HG03469 (cell line): Measurements from ENCODE around the gene APLP1.
"Not testable (repeated sequence)": the region's sequence is repeated elsewhere in the genome, so short reads cannot be mapped to it uniquely, and the experiment has no call there.

ENCODE experiments used
- ATAC-seq: cut with Tn5 transposase; IDR thresholded peaks from one replicate; pipeline ENCODE4 v1.9.1; 2021; ENCODE audit warnings: mild to moderate bottlenecking, moderate library complexity, moderate number of reproducible peaks; ENCODE audit not compliant: unreplicated experiment

APLP1 gene

DNA sequence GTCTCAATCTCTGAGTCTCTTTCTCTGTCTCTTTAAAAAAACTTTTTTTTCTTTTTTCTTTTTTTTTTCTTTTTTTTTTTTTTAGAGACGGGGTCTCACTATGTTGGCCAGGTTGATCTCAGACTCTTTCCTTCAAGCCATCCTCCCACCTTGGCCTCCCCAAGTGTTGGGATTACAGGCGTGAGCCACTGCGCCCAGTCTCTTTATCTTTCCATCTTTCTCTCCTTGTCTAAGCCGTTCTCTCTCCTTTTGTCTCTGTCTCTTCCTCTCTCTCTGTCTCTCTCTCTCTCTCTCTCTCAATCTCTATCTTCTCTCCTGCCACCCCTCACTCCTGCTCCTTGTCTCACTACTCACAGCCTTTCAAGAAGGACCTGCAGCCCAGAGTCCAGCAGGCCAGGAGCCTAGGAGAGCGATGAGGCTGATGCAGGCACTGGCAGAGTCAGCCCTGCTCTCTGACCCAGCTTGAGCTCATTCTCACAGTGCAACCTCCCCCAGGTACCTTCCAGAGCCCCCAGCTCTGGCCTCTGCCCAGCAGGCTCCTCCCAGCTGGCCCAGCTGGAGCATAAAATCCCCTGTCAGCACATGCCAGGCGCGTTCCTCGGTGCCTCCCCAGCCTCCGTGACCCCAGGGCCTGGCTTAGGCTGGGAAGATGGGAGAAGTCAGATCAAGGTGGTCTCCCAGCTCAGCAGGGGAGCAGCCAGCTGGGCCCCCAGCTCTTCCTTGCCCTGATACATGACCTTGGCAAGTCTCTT is 16.2 kb upstream of the APLP1 start, which contains the start of gene NPHS1:
Gene NPHS1, minus strand, starts transcription at position 476 of the 752 bp plus-strand sequence. CDS start 667 bp downstream, outside the sequence.
- no peak for ATAC-seq

GRCh38 chr19:35853038-35853756 is 15.2 kb upstream of the APLP1 start:
- no peak for ATAC-seq

DNA sequence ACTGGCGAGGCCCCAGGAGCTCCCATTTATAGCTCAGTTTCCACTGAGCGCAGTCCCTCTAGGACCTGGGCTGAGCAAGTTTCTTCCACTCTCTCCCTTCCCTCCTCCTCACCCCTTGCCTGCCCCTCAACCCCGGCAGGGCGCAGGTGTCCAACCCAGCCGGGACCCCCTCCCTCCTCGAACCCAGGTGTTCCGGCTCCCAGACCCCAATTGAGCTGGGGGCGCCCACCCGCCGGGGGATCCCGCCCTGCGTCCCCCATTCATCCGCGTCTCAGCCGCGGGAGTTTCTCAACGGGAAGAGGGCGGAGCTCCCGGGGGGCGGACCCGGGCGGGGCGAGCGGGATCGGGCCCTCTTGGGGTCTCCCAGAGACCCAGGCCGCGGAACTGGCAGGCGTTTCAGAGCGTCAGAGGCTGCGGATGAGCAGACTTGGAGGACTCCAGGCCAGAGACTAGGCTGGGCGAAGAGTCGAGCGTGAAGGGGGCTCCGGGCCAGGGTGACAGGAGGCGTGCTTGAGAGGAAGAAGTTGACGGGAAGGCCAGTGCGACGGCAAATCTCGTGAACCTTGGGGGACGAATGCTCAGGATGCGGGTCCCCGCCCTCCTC is 11.7 kb upstream of the APLP1 start, which contains the start of gene KIRREL2:
Gene KIRREL2, plus strand, starts transcription at position 366 of the 604 bp plus-strand sequence. Its CDS starts 209 bp downstream, at position 575.
- ATAC-seq = no peak

DNA sequence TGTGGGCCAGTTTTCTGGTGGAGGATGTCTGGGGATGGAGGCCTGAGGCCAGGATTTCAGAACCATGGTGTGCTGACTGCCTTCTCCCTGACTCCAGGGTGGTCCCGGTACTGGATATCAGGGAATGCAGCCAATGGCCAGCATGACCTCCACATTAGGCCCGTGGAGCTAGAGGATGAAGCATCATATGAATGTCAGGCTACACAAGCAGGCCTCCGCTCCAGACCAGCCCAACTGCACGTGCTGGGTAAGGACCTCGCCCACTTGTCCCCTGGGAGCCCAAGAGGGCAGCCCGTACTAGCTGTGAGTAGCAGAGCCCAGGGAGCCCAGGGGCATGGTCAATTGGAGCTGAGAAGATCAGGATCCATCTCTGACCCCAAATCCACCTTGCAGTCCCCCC is 10.1 kb upstream of the APLP1 start:
- ATAC-seq = no peak

- ATAC-seq = no peak
These were observed 9.0 kb upstream of the APLP1 start for GRCh38 chr19:35859414-35859813.

DNA sequence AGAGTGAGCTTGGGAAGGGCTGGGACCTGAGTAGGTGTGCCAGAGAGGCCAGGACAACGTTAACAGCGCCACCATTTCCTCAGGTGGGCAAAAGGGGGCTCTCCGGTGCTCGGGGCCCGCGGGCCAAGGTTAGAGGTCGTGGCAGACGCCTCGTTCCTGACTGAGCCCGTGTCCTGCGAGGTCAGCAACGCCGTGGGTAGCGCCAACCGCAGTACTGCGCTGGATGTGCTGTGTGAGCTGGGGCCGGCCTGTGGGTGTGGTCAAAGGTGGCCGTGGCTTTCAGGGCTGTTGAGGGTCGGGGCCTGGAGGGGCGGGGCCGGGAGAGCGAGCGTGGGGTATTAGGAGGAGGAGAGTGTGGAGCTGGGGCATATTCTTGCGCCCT is 7.9 kb upstream of the APLP1 start:
- ATAC-seq = no peak

DNA sequence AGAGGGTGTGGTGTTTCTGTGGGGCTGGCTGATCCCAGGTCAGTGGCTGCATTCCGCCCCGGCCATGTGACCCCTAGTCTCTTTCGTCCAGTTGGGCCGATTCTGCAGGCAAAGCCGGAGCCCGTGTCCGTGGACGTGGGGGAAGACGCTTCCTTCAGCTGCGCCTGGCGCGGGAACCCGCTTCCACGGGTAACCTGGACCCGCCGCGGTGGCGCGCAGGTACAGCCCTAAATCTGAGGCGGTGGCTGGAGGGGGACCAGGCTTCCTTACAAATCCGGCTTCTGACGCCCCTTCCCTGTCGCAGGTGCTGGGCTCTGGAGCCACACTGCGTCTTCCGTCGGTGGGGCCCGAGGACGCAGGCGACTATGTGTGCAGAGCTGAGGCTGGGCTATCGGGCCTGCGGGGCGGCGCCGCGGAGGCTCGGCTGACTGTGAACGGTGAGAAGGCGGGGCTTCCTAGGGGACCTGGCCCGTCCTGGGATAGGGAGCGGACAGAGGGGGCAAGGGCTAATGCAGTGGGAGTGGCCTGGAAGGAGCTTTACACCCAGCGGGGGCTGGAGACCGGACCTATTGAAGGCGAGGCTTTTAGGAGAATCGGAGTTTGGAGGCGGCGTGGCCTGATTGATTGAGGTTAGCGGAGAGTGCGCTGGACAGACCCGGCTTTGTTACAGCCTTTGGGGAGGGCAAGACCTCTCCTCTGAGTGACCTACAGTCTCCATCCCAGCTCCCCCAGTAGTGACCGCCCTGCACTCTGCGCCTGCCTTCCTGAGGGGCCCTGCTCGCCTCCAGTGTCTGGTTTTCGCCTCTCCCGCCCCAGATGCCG is 7.3 kb upstream of the APLP1 start:
- ATAC-seq = no peak

- no peak for ATAC-seq
These were observed 6.7 kb upstream of the APLP1 start for GRCh38 chr19:35861640-35862160.

DNA sequence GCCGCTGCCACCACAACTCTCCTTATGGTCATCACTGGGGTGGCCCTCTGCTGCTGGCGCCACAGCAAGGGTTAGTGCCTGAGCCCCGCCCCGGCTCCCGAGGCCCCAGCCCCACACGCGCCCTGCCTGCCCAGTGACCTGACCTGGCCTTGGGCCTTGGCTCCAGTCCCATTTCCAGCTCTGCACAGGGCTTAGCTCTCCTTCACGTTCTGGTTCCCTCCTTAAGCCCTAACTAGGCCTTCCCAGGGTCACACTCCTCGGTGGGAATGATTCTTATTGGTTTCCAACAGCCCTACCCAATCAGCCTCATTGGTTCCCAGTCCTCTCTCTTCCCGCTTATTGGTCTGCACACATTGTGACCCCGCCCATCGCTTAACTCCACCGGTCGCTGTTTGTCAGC is 5.8 kb upstream of the APLP1 start:
- no peak for ATAC-seq

DNA sequence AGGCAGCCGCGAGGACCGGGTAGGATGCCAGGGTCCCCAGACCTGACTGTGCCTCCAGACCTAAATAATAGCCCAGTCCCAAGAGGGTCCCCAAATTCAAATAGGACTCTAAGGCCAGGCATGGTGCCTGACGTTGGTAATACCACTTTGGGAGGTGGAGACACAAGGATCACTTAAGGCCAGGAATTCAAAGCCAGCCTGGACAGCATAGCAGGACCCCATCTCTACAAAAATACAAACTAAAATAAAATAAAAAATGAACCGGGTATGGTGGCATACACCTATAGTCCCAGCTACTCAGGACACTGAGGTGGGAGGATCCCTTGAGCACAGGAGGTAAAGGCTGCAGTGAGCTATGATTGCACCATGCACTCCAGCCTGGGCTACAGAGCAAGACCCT is 5.4 kb upstream of the APLP1 start:
- ATAC-seq = no peak

GRCh38 chr19:35868823-35869326 is 501 bp downstream of the APLP1 start:
- ATAC-seq = no peak

- peak; percentile 41 for ATAC-seq
These were observed 1.2 kb downstream of the APLP1 start for GRCh38 chr19:35869327-35870123.

- ATAC-seq = not testable (repeated sequence)
These were observed 1.9 kb downstream of the APLP1 start for GRCh38 chr19:35870124-35870736.

DNA sequence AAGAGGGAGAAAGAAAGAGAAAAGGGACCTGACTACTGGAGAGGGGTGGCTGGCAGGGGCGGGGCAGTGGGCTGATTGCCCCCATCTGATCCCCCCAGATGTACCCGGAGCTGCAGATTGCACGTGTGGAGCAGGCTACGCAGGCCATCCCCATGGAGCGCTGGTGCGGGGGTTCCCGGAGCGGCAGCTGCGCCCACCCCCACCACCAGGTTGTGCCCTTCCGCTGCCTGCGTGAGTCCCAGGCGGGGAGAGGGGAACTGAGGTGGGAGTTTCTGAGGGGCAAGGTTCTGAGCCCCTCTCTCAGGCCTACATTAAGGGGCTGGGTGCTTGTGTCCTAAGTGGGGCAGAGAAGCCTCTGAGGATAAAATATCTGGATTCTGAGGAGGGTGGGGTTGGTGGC is 2.4 kb downstream of the APLP1 start:
- no peak for ATAC-seq

DNA sequence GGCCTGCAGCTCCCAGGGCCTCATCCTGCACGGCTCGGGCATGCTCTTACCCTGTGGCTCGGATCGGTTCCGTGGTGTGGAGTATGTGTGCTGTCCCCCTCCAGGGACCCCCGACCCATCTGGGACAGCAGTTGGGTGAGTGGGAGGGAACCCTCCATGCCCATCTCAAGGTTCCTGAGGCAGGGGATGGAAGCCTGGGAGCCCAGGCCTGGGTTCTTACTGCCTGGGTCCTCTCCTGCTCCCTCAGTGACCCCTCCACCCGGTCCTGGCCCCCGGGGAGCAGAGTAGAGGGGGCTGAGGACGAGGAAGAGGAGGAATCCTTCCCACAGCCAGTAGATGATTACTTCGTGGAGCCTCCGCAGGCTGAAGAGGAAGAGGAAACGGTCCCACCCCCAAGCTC is 3.2 kb downstream of the APLP1 start:
- no peak for ATAC-seq

GRCh38 chr19:35872180-35872579 is 3.8 kb downstream of the APLP1 start:
- no peak for ATAC-seq

- no peak for ATAC-seq
These were observed 6.1 kb downstream of the APLP1 start for GRCh38 chr19:35874392-35874930.

- no peak for ATAC-seq
These were observed 10.7 kb downstream of the APLP1 start for GRCh38 chr19:35879068-35879467.

GRCh38 chr19:35879770-35880317 is 11.5 kb downstream of the APLP1 start:
- no peak for ATAC-seq
